ENCODE results near the gene GPATCH8. TPM values are rescaled to one million over a fixed set of nuclear protein-coding genes. Genes with fewer than 3 reads are reported as not detected.

GPATCH8 gene
- total and polyA plus RNA-seq, 10 of the 15 experiments (the other 5 are each of a cell fraction or from before 2014, with no cell fraction given), result 11.7 to 45.1 (median 21.3) TPM

DNA sequence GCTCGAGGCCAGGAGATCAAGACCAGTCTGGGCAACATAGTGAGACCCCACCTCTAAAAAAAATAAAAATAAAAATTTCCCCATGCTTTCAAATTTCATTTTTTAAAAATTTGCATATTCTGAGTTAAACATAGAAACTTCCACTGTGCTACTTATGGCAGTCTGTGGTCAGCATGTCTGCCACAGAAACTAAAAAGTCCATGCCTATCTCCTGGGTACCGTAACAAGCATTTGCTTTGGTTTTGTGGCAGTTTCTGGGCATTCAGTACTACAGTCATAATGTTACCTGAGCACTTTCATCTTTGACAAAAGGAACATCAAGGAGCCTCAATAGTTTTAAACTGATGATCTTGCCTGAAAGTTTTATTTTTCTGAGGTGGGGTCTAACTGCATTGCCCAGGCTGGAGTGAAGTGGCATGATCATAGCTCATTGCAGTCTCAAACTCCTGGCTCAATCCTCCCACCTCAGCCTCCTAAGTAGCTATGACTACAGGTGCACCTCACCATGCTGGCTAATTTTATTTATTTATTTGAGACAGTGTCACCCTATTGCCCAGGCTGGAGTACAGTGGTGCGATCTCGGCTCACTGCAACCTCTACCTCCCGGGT lies 100.5 kb downstream of the GPATCH8 start (continued):
- TF ChIP-seq, protein P1, sequence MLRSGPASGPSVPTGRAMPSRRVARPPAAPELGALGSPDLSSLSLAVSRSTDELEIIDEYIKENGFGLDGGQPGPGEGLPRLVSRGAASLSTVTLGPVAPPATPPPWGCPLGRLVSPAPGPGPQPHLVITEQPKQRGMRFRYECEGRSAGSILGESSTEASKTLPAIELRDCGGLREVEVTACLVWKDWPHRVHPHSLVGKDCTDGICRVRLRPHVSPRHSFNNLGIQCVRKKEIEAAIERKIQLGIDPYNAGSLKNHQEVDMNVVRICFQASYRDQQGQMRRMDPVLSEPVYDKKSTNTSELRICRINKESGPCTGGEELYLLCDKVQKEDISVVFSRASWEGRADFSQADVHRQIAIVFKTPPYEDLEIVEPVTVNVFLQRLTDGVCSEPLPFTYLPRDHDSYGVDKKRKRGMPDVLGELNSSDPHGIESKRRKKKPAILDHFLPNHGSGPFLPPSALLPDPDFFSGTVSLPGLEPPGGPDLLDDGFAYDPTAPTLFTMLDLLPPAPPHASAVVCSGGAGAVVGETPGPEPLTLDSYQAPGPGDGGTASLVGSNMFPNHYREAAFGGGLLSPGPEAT (IDR thresholded peaks at IDR 0.05; ENCODE audit: low read depth), result no peak
- TF ChIP-seq TCF7 (IDR thresholded peaks at IDR 0.05; ENCODE audit: borderline replicate concordance), result peak; percentile 69; the same call in 1 of the 2 replicates
- TF ChIP-seq ESRRA (IDR thresholded peaks at IDR 0.05; ENCODE audit: low read length), result no peak
- TF ChIP-seq DPF2 (IDR thresholded peaks at IDR 0.05), result no peak
- no peak for TF ChIP-seq EGR1 (IDR thresholded peaks at IDR 0.05; ENCODE audit: borderline replicate concordance in 1 of 2, low read depth in 2 of 2, low read length in 2 of 2)
- TF ChIP-seq ZNF24 (IDR thresholded peaks at IDR 0.05), result no peak
- no peak for TF ChIP-seq FOS (IDR thresholded peaks at IDR 0.05; ENCODE audit: borderline replicate concordance, extremely low read depth, insufficient read length)
- peak; percentile 98 for TF ChIP-seq RUNX3 (IDR thresholded peaks at IDR 0.05; ENCODE audit: low read length)

DNA sequence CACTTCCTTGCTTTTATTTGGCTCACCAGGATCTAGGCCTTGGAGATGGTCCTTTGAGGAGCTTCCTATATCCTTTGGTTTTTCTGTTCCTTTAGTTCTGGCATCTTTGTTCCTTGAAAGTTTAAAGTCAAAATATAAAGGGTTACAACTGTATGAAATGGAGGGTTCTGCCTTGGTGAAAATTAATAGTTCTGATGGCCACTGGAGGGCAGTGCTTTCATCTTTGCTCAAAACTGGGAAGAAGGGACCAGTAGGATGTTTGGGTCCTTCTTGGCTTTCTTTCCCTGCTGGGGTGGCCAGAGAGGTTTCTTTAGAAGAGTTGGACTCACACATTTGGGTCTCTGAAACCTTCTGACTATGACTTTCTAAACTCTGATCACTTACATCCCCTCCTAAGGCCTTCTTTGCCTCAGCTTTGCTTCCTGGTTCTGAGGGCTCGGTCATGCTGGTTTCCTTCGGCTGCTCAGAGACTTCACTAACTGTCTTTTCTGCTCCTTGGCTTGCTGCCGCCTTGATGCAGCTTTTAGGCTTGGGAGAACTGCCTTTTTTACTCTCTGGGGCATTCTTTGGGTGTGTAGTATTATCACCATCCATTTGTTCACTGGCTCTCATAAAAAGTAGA lies 102.9 kb downstream of the GPATCH8 start:
- WGBS (ENCODE audit: insufficient coverage, insufficient replicate concordance, low lambda C conversion rate, missing lambda C conversion rate), result 45% methylated on average over 3 of the region's 3 CpGs
- Histone ChIP-seq H2AFZ (ENCODE audit: control insufficient read depth, low read depth, low read length) (no peak overlapping the region), H3K4me1 (ENCODE audit: control insufficient read depth, insufficient read depth, low read length) (peaks cover 11% of the 10 kb centered on the region), H3K9ac (ENCODE audit: control insufficient read depth, insufficient read depth, low read length) (no peak overlapping the region), H3K4me2 (ENCODE audit: control insufficient read depth, insufficient read depth) (no peak overlapping the region), H3K27ac (ENCODE audit: control insufficient read depth, insufficient read depth) (no peak overlapping the region; the same call in 1 of the 2 replicates), H3K4me3 (no peak overlapping the region), H3K79me2 (ENCODE audit: control insufficient read depth, insufficient read depth, low read length) (no peaks in the 10 kb centered on the region), H4K20me1 (ENCODE audit: control insufficient read depth, insufficient read depth) (no peaks in the 10 kb centered on the region), H3K9me3 (replicated peaks; ENCODE audit: control insufficient read depth, insufficient read depth, low read length) (no peaks in the 10 kb centered on the region), H3K27me3 (replicated peaks in 1 of 2; ENCODE audit: control insufficient read depth in 2 of 2, insufficient read depth in 2 of 2, low read length in 1 of 2) (no peaks in the 10 kb centered on the region), H3K36me3 (ENCODE audit: control insufficient read depth in 2 of 2, insufficient read depth in 2 of 2, low read length in 1 of 2) (peaks cover 19 to 37% of the 10 kb centered on the region in 2 experiments)
- intact Hi-C loops (cut with micrococcal nuclease; ENCODE audit: unreplicated experiment), result loop anchor here (1.0 kb wide), 1 partner anchor 123 kb away; no protein-coding TSS in a partner anchor
- ChIA-PET RAD21 (ENCODE audit: unreplicated experiment) (interaction anchor here (5.3 kb wide), 1 partner anchor 123 kb away, joined by 31 read pairs; no protein-coding TSS in a partner anchor), POLR2A (interaction anchor here (0.5 to 1.5 kb wide), 2 partner anchors 42 to 260 kb away, joined by 4 to 5 read pairs; no protein-coding TSS in a partner anchor), CTCF (interaction anchor here (1.1 to 8.1 kb wide), 6 partner anchors 23 to 421 kb away, joined by 3 to 97 read pairs (median 4); no protein-coding TSS in a partner anchor), SMC1A (ENCODE audit: uncharacterized antibody, unreplicated experiment) (interaction anchor here (0.6 to 3.3 kb wide), 5 partner anchors 9 to 123 kb away, joined by 3 to 16 read pairs (median 4); no protein-coding TSS in a partner anchor)
- peak; percentile 27 for FAIRE-seq
- in situ Hi-C loops (cut with MboI), result no loop called here
- TF ChIP-seq SMC3 (IDR thresholded peaks at IDR 0.05; ENCODE audit: borderline replicate concordance, low read length) (peak; percentile 59), TCF12 (IDR thresholded peaks at IDR 0.05; ENCODE audit: low read depth, low read length) (no peak), RAD21 (IDR thresholded peaks at IDR 0.05; ENCODE audit: insufficient read depth, low read depth, low read length) (peak; percentile 67), ETV6 (conservative IDR thresholded peaks at IDR 0.05 in 1 of 2, IDR thresholded peaks at IDR 0.05 in 1 of 2; ENCODE audit: borderline replicate concordance in 1 of 2, low read depth in 1 of 2) (no peak)
- TF ChIP-seq, protein P2, sequence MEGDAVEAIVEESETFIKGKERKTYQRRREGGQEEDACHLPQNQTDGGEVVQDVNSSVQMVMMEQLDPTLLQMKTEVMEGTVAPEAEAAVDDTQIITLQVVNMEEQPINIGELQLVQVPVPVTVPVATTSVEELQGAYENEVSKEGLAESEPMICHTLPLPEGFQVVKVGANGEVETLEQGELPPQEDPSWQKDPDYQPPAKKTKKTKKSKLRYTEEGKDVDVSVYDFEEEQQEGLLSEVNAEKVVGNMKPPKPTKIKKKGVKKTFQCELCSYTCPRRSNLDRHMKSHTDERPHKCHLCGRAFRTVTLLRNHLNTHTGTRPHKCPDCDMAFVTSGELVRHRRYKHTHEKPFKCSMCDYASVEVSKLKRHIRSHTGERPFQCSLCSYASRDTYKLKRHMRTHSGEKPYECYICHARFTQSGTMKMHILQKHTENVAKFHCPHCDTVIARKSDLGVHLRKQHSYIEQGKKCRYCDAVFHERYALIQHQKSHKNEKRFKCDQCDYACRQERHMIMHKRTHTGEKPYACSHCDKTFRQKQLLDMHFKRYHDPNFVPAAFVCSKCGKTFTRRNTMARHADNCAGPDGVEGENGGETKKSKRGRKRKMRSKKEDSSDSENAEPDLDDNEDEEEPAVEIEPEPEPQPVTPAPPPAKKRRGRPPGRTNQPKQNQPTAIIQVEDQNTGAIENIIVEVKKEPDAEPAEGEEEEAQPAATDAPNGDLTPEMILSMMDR (IDR thresholded peaks at IDR 0.05 in 2 of 3, conservative IDR thresholded peaks at IDR 0.05 in 1 of 3; ENCODE audit: control insufficient read depth in 2 of 3, extremely low read depth in 1 of 3, insufficient read depth in 1 of 3, low read depth in 3 of 3, low read length in 3 of 3), result peak; percentile 51 to 55 (median 54); a peak in 5 of 6 replicates
- ATAC-seq, result peak; percentile 60
- no peak for DNase-seq (ENCODE audit: low read depth, low spot score)
- no TSS peak for BruUV-seq (replicated peaks)

Measured in GM12878 (cell line).